K562 (cell line): ENCODE measurements around the gene IGSF9. TPM values are rescaled to one million over a fixed set of nuclear protein-coding genes. Genes with fewer than 3 reads are reported as not detected.

Experiments used
- ATAC-seq: fragments of 200-7000 bp; cut with Tn5 transposase; 3 replicates; pipeline ENCODE4 v1.9.1; 2020; ENCODE audit warnings: moderate library complexity
- BruUV-seq: library from RNA; stranded (reverse); fragments of 400-500 nt; replicated peaks from 2 replicates; lab custom pipeline; 2021; lab: Mats Ljungman, UMichigan
- CTCF ChIA-PET: fragments of 300-600 bp; formaldehyde crosslinking; extraction: SDS; loops from one replicate; lab custom pipeline; 2021; ENCODE audit warnings: low intra/inter-chr PET ratio; lab: Yijun Ruan, JAX
- POLR2A ChIA-PET: fragments of 300-600, 350-650 bp; sonication (Branson Sonifier 250); formaldehyde crosslinking; extraction: SDS; loops from one replicate; lab custom pipeline; 2021; ENCODE audit warnings: antibody characterized with exemption, inconsistent platforms; lab: Yijun Ruan, JAX
- DNase-seq, 4 experiments: peaks; one replicate each; pipeline versions ENCODE4 v3.0.0 to v3.0.0-alpha.2; 2011 to 2018; ENCODE audit warnings: low spot score in 3 of 4, mixed read lengths in 3 of 4; ENCODE audit errors: extremely low read depth in 1 of 4
- FAIRE-seq: peaks from 2 replicates; lab custom pipeline; 2011; peaks lifted over from hg19 to GRCh38; lab: Jason Lieb, UNC
- H2AFZ ChIP-seq: 2 replicates; pipeline ENCODE4 v1.6.0; 2011; ENCODE audit warnings: low read depth, low read length, control low read depth, inconsistent platforms
- H3K27ac ChIP-seq: fragments of 200-600 bp; 3 replicates; pipeline ENCODE4 v1.8.0; 2011; ENCODE audit warnings: low read depth, mild to moderate bottlenecking, control low read depth, inconsistent platforms, low read length, moderate library complexity, mixed read lengths; ENCODE audit errors: extremely low read depth
- H3K27me3 ChIP-seq, 2 experiments: fragments of 300-600 bp in 1 of 2; 2 replicates in 1 of 2; 3 replicates in 1 of 2; pipeline versions ENCODE4 v1.6.0 to v1.8.0; 2011; ENCODE audit warnings: inconsistent platforms in 2 of 2, low read length in 2 of 2, mild to moderate bottlenecking in 1 of 2, mixed read lengths in 1 of 2, moderate library complexity in 1 of 2; ENCODE audit not compliant: control insufficient read depth in 2 of 2, insufficient read depth in 2 of 2
- H3K36me3 ChIP-seq: fragments of 300-600 bp; 3 replicates; pipeline ENCODE4 v1.8.0; 2011; ENCODE audit warnings: mild to moderate bottlenecking, low read length, inconsistent platforms; ENCODE audit not compliant: control insufficient read depth, insufficient read depth
- H3K4me1 ChIP-seq, 2 experiments: fragments of 200-600 bp in 1 of 2; replicated peaks in 1 of 2; 2 replicates in 1 of 2; 3 replicates in 1 of 2; pipeline versions ENCODE4 v1.5.1 to v1.8.0; 2011; ENCODE audit warnings: inconsistent platforms in 2 of 2, low read length in 2 of 2, mild to moderate bottlenecking in 1 of 2, mixed read lengths in 1 of 2, moderate library complexity in 1 of 2; ENCODE audit not compliant: control insufficient read depth in 2 of 2, insufficient read depth in 2 of 2
- H3K4me2 ChIP-seq: 2 replicates; pipeline ENCODE4 v1.6.1; 2011; ENCODE audit warnings: low read length, control low read depth, inconsistent platforms, mixed read lengths; ENCODE audit not compliant: insufficient read depth
- H3K4me3 ChIP-seq: fragments of 200-600 bp; sonication (generic), shearing (Covaris generic); 2 replicates; pipeline ENCODE4 v1.5.1; 2016; ENCODE audit warnings: control low read depth, inconsistent platforms
- H3K79me2 ChIP-seq: fragments of 200-600 bp; 3 replicates; pipeline ENCODE4 v1.8.0; 2011; ENCODE audit warnings: low read length, inconsistent platforms; ENCODE audit not compliant: control insufficient read depth, insufficient read depth
- H3K9ac ChIP-seq, 2 experiments: 2 replicates each; pipeline versions ENCODE4 v1.6.0 to v1.6.1; 2011; ENCODE audit warnings: low read depth in 2 of 2, low read length in 2 of 2, control low read depth in 1 of 2, inconsistent platforms in 1 of 2, mild to moderate bottlenecking in 1 of 2, mixed read lengths in 1 of 2; ENCODE audit not compliant: insufficient read depth in 1 of 2
- H3K9me1 ChIP-seq: one replicate; pipeline ENCODE4 v1.6.0; 2011; ENCODE audit warnings: inconsistent platforms, mild to moderate bottlenecking, low read length, moderate library complexity; ENCODE audit not compliant: control insufficient read depth, insufficient read depth
- H3K9me3 ChIP-seq: replicated peaks from 2 replicates; pipeline ENCODE4 v1.5.1; 2011; ENCODE audit warnings: low read depth, low read length, inconsistent platforms; ENCODE audit not compliant: control insufficient read depth, insufficient read depth
- H4K20me1 ChIP-seq: replicated peaks from 2 replicates; pipeline ENCODE4 v1.6.1; 2011; ENCODE audit warnings: low read length, inconsistent platforms, mixed read lengths; ENCODE audit not compliant: control insufficient read depth, insufficient read depth
- ARHGAP35 ChIP-seq: fragments of 450-650 bp; IDR thresholded peaks from 2 replicates; pipeline ENCODE4 v1.6.1; 2018; ENCODE audit not compliant: partially characterized antibody
- C11orf30 ChIP-seq: fragments of 450-650 bp; IDR thresholded peaks from 2 replicates; pipeline ENCODE4 v1.6.1; 2016; ENCODE audit warnings: low read depth, mild to moderate bottlenecking
- DACH1 ChIP-seq: fragments of 450-650 bp; IDR thresholded peaks from 2 replicates; pipeline ENCODE4 v1.6.1; 2018; ENCODE audit not compliant: partially characterized antibody
- EZH2 ChIP-seq: IDR thresholded peaks from 2 replicates; pipeline ENCODE4 v1.6.1; 2012; ENCODE audit warnings: low read depth, mild to moderate bottlenecking, inconsistent platforms, low read length, borderline replicate concordance
- HDAC2 ChIP-seq: fragments of 450-650 bp; IDR thresholded peaks from 2 replicates; pipeline ENCODE4 v1.6.1; 2016; ENCODE audit warnings: mild to moderate bottlenecking
- KLF13 ChIP-seq: fragments of 450-650 bp; IDR thresholded peaks from 2 replicates; pipeline ENCODE4 v1.6.1; 2016; ENCODE audit warnings: missing genetic modification characterization, low read depth, mild to moderate bottlenecking, missing compliant biosample characterization, moderate library complexity, borderline replicate concordance
- L3MBTL2 ChIP-seq: fragments of 450-650 bp; IDR thresholded peaks from 2 replicates; pipeline ENCODE4 v1.6.1; 2016; ENCODE audit warnings: mild to moderate bottlenecking, moderate library complexity
- NFE2L1 ChIP-seq: fragments of 450-650 bp; IDR thresholded peaks from 2 replicates; pipeline ENCODE4 v1.6.1; 2016; ENCODE audit warnings: missing genetic modification characterization, low read depth, mild to moderate bottlenecking, missing compliant biosample characterization, moderate library complexity, borderline replicate concordance
- NR2C1 ChIP-seq, 2 experiments: fragments of 450-650 bp; IDR thresholded peaks; 2 replicates each; pipeline ENCODE4 v1.6.1; 2017; ENCODE audit warnings: mild to moderate bottlenecking in 2 of 2, antibody characterized with exemption in 1 of 2, inconsistent platforms in 1 of 2, missing compliant biosample characterization in 1 of 2, missing genetic modification characterization in 1 of 2
- PHF21A ChIP-seq: fragments of 450-650 bp; IDR thresholded peaks from 2 replicates; pipeline ENCODE4 v1.6.1; 2017; ENCODE audit warnings: low read depth, borderline replicate concordance
- PTTG1 ChIP-seq: fragments of 450-650 bp; IDR thresholded peaks from 2 replicates; pipeline ENCODE4 v1.6.1; 2016; ENCODE audit warnings: low read depth, mild to moderate bottlenecking, missing genetic modification characterization, missing compliant biosample characterization
- SP2 ChIP-seq: IDR thresholded peaks from 2 replicates; pipeline ENCODE4 v1.6.1; 2011; ENCODE audit warnings: mild to moderate bottlenecking, low read depth, low read length, moderate library complexity; ENCODE audit not compliant: poor library complexity, severe bottlenecking; ENCODE audit errors: extremely low read depth
- ZC3H11A ChIP-seq: IDR thresholded peaks from 2 replicates; pipeline ENCODE4 v1.6.1; 2012; ENCODE audit warnings: low read depth, low read length, improper control_type of control experiment
- ZNF3 ChIP-seq: fragments of 250-450 bp; sonication (Bioruptor Pico); IDR thresholded peaks from 2 replicates; pipeline ENCODE4 v1.5.0; 2021; ENCODE audit warnings: mild to moderate bottlenecking, moderate library complexity
- ZNF41 ChIP-seq: fragments of 250-450 bp; sonication (Bioruptor Pico); conservative IDR thresholded peaks from 2 replicates; pipeline ENCODE4 v1.4.0; 2020; ENCODE audit warnings: mild to moderate bottlenecking
- WGBS: fragments of 100-300 bp; shearing (Covaris generic); methylation state at CpG from one replicate; pipeline ENCODE4 v1.1.6; 2016; ENCODE audit warnings: low coverage, mixed read lengths; ENCODE audit not compliant: insufficient coverage; ENCODE audit errors: missing lambda C conversion rate; 5-methylcytosine and 5-hydroxymethylcytosine counted together
- in situ Hi-C: fragments of 300-500 bp; cut with MboI; formaldehyde crosslinking; loops from 4 replicates; pipeline ENCODE4 v1.15.0; 2018; ENCODE audit warnings: inconsistent platforms, mixed read lengths
- intact Hi-C: fragments of 100-400 bp; cut with micrococcal nuclease; formaldehyde crosslinking; loops from 2 replicates; pipeline ENCODE4 v1.14.2; 2022
- polyA plus RNA-seq, 8 experiments: library from polyadenylated mRNA; depleted of rRNA in 4 of 8; stranded (reverse) in 5 of 8; unstranded in 3 of 8; fragments of >200 nt; fragmentation: Nextera tagmentation in 2 of 8; fragmentation: Illumina TruSeq in 1 of 8; extraction: Ambion mirVana in 2 of 8; extraction: Trizol in 1 of 8; gene quantifications; 2 replicates each; pipeline versions ENCODE4 v1.2.1 to v1.2.3, GENCODE V29; 2011 to 2014; ENCODE audit warnings: inconsistent platforms in 1 of 8, missing spikeins in 1 of 8
- total RNA-seq, 7 experiments: library from RNA; depleted of rRNA in 6 of 7; stranded (reverse); fragments of >200 nt in 6 of 7; fragmentation: Illumina TruSeq in 2 of 7; extraction: Trizol in 2 of 7; gene quantifications; 2 replicates each; pipeline versions ENCODE4 v1.2.1 to v1.2.3, GENCODE V29; 2011 to 2021; ENCODE audit warnings: low replicate concordance in 1 of 7
- TF ChIP-seq, protein P1 (sequence below): sonication (generic); formaldehyde crosslinking; IDR thresholded peaks from 2 replicates; pipeline ENCODE4 v1.8.1; 2023; ENCODE audit warnings: mild to moderate bottlenecking, missing genetic modification reagents
- TF ChIP-seq, protein P2 (sequence below): fragments of 450-650 bp; IDR thresholded peaks from 2 replicates; pipeline ENCODE4 v1.7.1; 2018; ENCODE audit warnings: mild to moderate bottlenecking, low read depth; ENCODE audit not compliant: partially characterized antibody
- TF ChIP-seq, protein P3 (sequence below): fragments of 200-800 bp; sonication (Bioruptor generic); IDR thresholded peaks from 2 replicates; pipeline ENCODE4 v1.6.1; 2017; ENCODE audit warnings: missing genetic modification characterization, missing compliant biosample characterization

Gene IGSF9
- total and polyA plus RNA-seq, 9 of the 15 experiments (the other 6 are each of a cell fraction or from before 2014, with no cell fraction given) = 0.03 to 0.29 (median 0.07) TPM; not detected in 1

DNA sequence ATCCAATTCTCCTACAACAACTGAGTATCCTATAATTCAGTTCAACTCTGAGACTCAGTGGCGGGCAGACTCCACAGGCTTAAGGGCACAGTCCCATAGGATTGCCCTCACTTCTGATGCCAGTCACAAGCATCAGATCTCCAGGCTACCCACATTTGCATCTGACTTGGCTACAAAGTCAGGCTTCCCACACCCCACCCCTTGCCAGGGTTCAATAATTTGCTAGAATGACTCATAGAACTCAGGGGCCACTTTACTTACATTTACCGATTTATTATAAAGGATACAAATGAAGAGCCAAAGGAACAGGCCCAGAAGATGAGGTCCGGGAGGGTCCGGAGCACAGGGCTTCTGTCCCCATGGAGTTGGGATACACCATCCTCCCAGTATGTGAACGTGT lies 44.6 kb upstream of the IGSF9 start:
- 1% methylated on average over 5 of the region's 5 CpGs for WGBS
- ChIA-PET CTCF (no interaction called here), POLR2A (no interaction called here)
- no peaks in the 10 kb centered on the region for H3K9me1 ChIP-seq
- no peaks in the 10 kb centered on the region for H3K4me1 ChIP-seq
- no peak overlapping the region for H3K4me2 ChIP-seq
- H3K27ac ChIP-seq = no peak overlapping the region
- DNase-seq = no peak
- peaks cover 0 to 10% of the 10 kb centered on the region in 2 experiments; a peak in 2 of 5 replicates for H3K27me3 ChIP-seq
- BruUV-seq = no TSS peak
- intact Hi-C loops = no loop called here
- no peaks in the 10 kb centered on the region for H3K79me2 ChIP-seq
- H3K9me3 ChIP-seq = no peaks in the 10 kb centered on the region
- no peaks in the 10 kb centered on the region for H3K36me3 ChIP-seq
- no peak for ATAC-seq
- no peak overlapping the region for H3K4me3 ChIP-seq
- FAIRE-seq = no peak
- in situ Hi-C loops = loop anchor here (25.0 kb wide), 1 partner anchor 803 kb away; no protein-coding TSS in a partner anchor
- H3K9ac ChIP-seq = no peak overlapping the region
- H2AFZ ChIP-seq = no peak overlapping the region
- no peaks in the 10 kb centered on the region for H4K20me1 ChIP-seq
- TF ChIP-seq L3MBTL2 = no peak
- TF ChIP-seq PTTG1 (tag) = no peak
- TF ChIP-seq DACH1 = no peak
- no peak for TF ChIP-seq PHF21A
- no peak for TF ChIP-seq ARHGAP35
- TF ChIP-seq ZNF3 = no peak
- TF ChIP-seq NFE2L1 (tag) = no peak
- TF ChIP-seq HDAC2 = no peak
- TF ChIP-seq KLF13 (tag) = no peak
- TF ChIP-seq, protein P1, sequence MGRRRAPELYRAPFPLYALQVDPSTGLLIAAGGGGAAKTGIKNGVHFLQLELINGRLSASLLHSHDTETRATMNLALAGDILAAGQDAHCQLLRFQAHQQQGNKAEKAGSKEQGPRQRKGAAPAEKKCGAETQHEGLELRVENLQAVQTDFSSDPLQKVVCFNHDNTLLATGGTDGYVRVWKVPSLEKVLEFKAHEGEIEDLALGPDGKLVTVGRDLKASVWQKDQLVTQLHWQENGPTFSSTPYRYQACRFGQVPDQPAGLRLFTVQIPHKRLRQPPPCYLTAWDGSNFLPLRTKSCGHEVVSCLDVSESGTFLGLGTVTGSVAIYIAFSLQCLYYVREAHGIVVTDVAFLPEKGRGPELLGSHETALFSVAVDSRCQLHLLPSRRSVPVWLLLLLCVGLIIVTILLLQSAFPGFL (CRISPR knock-in tag) = no peak
- no peak for TF ChIP-seq ZNF41 (CRISPR knock-in tag)
- TF ChIP-seq, protein P2, sequence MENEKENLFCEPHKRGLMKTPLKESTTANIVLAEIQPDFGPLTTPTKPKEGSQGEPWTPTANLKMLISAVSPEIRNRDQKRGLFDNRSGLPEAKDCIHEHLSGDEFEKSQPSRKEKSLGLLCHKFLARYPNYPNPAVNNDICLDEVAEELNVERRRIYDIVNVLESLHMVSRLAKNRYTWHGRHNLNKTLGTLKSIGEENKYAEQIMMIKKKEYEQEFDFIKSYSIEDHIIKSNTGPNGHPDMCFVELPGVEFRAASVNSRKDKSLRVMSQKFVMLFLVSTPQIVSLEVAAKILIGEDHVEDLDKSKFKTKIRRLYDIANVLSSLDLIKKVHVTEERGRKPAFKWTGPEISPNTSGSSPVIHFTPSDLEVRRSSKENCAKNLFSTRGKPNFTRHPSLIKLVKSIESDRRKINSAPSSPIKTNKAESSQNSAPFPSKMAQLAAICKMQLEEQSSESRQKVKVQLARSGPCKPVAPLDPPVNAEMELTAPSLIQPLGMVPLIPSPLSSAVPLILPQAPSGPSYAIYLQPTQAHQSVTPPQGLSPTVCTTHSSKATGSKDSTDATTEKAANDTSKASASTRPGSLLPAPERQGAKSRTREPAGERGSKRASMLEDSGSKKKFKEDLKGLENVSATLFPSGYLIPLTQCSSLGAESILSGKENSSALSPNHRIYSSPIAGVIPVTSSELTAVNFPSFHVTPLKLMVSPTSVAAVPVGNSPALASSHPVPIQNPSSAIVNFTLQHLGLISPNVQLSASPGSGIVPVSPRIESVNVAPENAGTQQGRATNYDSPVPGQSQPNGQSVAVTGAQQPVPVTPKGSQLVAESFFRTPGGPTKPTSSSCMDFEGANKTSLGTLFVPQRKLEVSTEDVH = no peak
- TF ChIP-seq EZH2 = no peak
- no peak for TF ChIP-seq NR2C1 (IDR thresholded peaks at IDR 0.05)
- TF ChIP-seq NR2C1 (tag; IDR thresholded peaks at IDR 0.05) = no peak
- TF ChIP-seq, protein P3, sequence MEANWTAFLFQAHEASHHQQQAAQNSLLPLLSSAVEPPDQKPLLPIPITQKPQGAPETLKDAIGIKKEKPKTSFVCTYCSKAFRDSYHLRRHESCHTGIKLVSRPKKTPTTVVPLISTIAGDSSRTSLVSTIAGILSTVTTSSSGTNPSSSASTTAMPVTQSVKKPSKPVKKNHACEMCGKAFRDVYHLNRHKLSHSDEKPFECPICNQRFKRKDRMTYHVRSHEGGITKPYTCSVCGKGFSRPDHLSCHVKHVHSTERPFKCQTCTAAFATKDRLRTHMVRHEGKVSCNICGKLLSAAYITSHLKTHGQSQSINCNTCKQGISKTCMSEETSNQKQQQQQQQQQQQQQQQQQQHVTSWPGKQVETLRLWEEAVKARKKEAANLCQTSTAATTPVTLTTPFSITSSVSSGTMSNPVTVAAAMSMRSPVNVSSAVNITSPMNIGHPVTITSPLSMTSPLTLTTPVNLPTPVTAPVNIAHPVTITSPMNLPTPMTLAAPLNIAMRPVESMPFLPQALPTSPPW (CRISPR knock-in tag) = no peak
- TF ChIP-seq ZC3H11A = no peak
- no peak for TF ChIP-seq SP2
- no peak for TF ChIP-seq C11orf30
